NCI-H146 treated with DMSO at 0.1 percent for 48 hours (cell line): ENCODE data around the gene JPH2.
"Not testable (repeated sequence)": the region's sequence is repeated elsewhere in the genome, so short reads cannot be mapped to it uniquely, and the experiment has no call there.

Experiments used
- DNase-seq: peaks from one replicate; lab custom pipeline; 2025; ENCODE audit not compliant: unreplicated experiment; lab: John Stamatoyannopoulos, UW

Gene JPH2

GRCh38 chr20:44187054-44187771 lies at the start of gene JPH2:
JPH2 (minus strand) TSS chr20:44187188; CDS start chr20:44186705, 483 bp downstream.
- DNase-seq: no peak

DNA sequence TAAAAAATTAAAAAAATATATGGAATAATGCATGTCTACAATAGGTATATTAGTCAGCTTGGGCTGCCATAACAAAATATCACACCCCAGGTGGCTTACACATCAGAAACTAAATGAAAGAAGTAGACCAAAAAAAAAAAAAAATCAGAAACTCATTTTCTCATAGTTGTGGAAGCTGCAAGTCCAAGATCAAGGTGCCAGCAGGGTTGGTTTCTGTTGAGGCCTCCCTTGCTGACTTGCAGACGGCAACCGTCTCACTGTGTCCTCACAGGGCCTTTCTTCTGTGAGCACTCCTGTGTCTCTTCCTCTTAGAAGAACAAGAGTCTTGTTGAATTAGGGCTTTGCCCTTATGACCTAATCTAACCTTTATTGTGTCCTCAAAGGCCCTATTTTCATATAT lies 48.7 kb upstream of the JPH2 start:
- DNase-seq: peak; percentile 37

- no peak for DNase-seq
Measured at GRCh38 chr20:44234566-44235317, 47.8 kb upstream of the JPH2 start.

GRCh38 chr20:44233436-44234016 lies 46.5 kb upstream of the JPH2 start:
- no peak for DNase-seq

GRCh38 chr20:44232469-44232856 lies 45.5 kb upstream of the JPH2 start:
- not testable (repeated sequence) for DNase-seq

DNA sequence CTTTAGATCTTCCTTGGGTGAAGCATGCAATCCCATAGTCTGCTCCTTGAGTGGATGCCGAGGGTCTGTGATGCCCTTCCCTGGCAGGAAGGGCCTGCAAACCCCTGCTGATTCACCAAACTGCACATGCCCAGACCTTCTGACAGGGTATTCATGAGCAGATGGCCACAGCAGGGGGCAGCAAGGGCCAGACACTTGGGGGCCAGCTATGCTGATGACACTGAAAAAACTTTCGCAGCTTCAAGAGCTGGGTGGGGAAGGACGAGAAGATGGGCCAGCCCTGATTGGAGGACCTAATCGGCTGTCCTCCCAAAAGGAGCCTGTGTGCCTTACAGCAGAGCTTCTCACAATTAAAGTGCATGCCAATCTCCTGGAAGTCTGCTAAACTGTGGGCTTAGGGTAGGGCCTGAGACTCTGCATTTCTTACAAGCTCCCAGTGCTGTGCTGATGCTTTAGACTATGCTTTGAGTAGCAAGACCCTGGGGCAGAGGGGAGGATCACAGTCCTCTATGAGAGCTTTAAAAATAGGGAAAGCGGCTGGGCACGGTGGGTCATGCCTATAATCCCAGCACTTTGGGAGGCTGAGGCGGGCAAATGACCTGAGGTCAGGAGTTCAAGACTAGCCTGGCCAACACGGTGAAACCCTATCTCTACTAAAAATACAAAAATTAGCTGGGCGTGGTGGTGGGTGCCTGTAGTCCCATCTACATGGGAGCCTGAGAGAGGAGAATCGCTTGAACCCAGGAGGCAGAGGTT lies 44.9 kb upstream of the JPH2 start:
- DNase-seq: peak; percentile 57

DNA sequence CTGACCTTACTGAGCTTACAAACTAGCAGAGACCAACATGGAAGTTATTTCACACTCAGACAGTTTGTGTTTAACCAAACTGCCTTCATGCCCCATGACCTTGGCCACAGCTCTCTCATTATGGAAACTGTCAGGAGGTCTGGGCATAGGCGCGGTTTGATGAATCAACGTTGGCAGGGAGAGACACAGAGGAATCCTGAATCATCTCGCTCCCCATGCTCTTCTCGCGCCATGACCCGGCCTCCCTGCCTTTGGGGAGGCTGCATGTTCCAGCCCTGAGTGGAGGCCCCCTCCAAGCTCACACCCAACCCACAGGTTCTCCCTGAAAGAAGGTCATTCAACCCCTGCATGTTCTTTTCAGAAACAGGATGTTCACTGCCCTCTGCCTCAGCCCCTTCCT lies 44.2 kb upstream of the JPH2 start:
- no peak for DNase-seq

DNA sequence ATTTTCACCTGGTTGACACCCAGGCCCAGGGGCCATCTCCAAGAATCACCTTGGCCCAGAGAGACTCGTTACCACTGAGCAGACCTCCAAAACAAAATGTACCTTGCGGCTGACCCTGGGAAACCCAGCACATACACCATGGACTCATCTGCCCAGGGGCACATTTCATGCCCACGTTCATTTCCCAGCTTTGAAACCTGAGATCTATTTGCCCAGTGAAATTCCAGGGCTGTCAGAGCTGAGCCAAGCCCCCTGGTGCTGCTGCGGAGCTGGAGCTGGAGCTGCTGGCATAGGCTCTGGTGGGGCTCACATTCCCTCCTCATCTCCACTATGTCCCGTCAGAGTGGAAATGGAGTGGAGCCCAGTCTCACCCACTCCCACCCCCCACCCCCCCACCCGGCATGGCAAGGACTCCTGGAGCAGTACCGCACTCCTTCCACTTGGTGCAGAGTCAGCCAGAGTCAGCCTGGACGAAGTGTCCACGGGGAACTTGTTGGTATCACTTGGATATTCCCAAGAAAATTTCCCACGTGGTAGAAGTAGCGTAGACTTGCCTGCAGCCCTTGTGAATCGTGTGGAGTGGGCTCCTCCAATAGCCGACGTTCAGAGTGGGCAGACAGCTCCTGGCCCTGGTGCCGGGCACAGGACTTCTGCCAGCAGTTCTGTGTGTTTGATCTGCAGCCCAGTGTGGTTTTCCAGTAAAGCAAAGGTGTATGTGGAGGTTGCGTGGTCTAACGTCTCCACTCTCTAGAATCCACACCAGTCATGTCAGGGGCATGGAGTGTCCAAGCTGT lies 41.7 kb upstream of the JPH2 start:
- DNase-seq: no peak

- no peak for DNase-seq
Measured at GRCh38 chr20:44224637-44225036, 37.6 kb upstream of the JPH2 start.

- DNase-seq: no peak
Measured at GRCh38 chr20:44223721-44224120, 36.7 kb upstream of the JPH2 start.

DNA sequence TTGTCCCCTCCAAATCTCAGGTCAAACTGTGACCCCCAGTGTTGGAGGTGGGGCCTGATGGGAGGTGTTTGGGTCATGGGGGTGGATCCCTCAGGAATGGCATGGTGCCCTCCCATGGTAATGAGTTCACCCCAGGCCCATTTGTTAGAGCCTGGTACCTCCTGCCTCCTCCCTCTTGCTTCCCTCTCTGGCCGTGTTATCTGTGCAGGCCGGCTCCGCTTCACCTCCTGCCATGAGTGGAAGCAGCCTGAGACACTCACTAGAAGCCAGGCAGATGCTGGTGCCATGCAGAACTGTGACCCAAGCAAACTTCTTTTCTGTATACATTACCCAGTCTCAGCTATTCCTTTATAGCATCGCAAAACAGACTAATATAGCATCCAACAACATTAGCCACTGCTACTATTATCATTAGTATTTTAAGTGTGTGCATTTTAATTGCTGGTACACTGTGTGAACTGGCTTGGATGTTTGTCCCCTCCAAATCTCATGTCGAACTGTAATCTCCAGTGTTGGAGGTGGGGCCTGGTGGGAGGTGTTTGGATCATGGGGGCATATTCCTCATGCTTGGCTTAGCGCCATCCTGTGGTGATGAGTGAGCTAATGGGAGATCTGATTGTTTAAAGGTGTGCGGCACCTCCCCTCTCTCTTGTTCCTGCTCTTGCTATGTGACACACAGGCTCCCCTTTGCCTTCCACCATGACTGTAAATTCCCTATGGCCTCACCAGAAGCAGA lies 35.8 kb upstream of the JPH2 start:
- DNase-seq: no peak

GRCh38 chr20:44222027-44222426 lies 35.0 kb upstream of the JPH2 start:
- no peak for DNase-seq

GRCh38 chr20:44221368-44221954 lies 34.5 kb upstream of the JPH2 start:
- no peak for DNase-seq

DNA sequence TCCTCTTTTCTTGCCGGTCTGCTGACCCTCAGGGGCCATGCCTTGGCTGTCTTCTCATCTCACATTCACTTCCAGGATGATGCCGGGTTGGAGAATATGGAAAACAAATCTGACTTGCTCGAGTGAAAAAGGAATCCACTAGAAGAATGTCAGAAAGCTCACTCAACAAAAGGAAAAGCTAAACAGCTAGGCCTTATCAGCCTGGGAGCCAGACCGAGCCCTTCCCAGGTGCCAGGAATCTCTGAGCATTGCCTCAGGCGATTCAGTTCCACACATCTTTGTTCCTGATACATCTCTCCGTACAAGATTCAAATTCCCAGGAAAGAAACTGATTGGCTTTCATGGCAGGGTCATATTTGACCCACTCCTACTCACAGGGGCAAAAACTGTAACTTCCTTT lies 32.8 kb upstream of the JPH2 start:
- DNase-seq: no peak

- DNase-seq: no peak
Measured at GRCh38 chr20:44219170-44219730, 32.3 kb upstream of the JPH2 start.

GRCh38 chr20:44218446-44218845 lies 31.5 kb upstream of the JPH2 start:
- DNase-seq: no peak

DNA sequence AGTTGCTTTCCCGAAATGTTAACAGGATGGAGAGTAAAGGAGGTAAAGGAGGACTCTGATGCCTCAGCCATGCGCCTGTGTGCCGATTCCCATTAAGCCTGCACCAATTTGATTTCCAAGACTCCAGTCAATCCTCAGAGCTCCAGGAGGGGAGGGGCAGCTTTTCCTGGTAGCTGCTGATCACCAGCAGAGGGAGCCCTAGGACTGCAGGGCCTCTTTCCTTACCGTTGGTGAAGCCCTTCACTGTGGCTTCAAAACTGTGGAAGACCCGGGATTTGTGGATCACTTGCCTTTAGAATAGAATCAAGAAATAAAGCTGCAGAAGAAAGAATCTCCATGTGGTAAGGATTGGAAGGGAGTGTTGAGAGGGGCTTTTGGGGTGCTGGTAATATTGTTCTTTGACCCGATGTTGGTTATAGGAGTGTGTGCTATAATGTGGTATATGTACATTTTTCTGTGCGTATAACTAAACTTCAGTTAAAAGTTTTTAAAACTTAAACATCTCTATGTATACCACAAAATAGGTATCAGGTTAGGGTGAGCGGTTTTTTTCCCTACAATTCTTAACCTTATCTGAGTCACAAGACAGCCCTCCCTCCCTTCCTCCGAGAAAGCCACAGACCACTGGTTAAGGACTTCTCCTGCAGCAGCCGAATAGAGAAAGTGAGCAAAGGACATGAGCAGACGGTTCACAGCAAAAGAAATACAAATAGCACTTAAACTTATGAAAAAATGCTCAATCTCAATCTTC lies 30.5 kb upstream of the JPH2 start:
- peak; percentile 81 for DNase-seq

DNA sequence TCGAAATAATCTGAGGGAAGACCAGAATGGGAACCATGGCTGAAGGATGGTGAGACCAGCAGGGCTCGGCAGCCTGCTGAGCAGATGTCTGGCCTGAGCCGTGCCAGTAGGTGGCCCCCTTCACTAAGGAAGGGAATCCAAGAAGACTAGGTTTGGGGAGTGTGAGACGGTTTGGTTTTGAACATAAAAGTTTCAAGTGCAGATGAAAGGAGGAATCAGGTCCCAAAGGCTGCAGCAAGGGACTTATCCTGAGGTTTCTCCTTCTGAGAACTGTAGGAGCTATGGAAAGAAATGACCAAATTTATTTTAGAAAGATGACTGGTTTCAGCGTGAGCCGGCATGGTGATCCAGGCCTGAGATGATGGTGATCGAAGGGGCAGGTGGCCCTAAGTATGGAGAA lies 28.1 kb upstream of the JPH2 start:
- peak; percentile 52 for DNase-seq

- DNase-seq: no peak
Measured at GRCh38 chr20:44212792-44213191, 25.8 kb upstream of the JPH2 start.
